ENCODE measurements around the gene RNF150.
A peak's percentile ranks its signal among the peaks of the same experiment; 100 is the strongest.

The RNF150 gene

DNA sequence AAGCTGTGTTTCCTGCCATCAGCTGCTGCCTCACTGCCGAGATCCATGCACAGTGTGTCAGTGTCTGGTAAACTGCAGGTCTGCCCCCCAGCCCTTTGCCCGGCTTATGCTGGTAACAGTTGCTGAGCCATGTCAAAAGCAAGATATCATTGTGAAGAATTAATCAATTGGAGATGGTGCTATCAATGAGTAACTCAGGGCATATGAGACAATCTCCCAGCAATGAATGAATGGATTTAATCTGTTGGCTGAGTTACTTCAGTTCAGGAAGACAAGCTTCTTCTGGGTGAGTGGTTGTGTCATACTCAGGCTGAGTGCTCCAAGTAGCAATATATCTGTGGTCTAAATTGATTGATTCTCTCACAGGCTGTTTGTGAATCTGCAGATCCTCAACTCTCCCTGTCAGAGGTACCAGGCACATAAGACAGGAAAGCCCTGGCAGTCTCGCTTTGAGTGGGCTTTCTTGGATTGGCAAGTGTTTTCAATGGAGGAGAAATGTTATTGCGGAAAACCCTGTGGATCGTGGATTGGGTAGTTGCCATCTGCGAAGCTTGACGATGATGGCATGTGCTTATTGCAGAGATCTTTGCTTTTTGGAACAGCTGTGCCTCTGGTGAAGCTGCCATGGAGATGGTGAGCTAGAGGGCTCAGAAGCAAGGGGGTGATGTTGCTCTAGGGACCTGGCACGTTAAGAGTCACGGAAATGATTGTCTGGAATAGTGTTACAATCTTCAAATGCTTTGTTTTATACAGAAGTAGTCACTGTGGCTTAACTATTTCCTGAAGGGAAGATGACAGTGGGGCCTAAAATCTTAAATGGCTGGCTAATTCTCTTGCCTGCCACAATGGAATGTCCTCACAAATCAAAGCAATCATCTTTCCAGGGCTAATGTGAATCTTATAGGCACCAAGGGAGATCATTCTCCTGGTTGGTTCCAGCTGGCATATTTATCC lies 229.5 kb downstream of the RNF150 start:
- no peak for DNase-seq (ENCODE audit: extremely low spot score)
- TF ChIP-seq, protein P1, sequence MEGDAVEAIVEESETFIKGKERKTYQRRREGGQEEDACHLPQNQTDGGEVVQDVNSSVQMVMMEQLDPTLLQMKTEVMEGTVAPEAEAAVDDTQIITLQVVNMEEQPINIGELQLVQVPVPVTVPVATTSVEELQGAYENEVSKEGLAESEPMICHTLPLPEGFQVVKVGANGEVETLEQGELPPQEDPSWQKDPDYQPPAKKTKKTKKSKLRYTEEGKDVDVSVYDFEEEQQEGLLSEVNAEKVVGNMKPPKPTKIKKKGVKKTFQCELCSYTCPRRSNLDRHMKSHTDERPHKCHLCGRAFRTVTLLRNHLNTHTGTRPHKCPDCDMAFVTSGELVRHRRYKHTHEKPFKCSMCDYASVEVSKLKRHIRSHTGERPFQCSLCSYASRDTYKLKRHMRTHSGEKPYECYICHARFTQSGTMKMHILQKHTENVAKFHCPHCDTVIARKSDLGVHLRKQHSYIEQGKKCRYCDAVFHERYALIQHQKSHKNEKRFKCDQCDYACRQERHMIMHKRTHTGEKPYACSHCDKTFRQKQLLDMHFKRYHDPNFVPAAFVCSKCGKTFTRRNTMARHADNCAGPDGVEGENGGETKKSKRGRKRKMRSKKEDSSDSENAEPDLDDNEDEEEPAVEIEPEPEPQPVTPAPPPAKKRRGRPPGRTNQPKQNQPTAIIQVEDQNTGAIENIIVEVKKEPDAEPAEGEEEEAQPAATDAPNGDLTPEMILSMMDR (IDR thresholded peaks at IDR 0.05; ENCODE audit: control extremely low read depth, extremely low read depth, low read depth, missing control alignments) = no peak
- ChIA-PET CTCF (interaction anchor here (1.2 to 1.4 kb wide), 2 partner anchors 20 to 53 kb away, joined by 3 to 5 read pairs; no protein-coding TSS in a partner anchor), POLR2A (no interaction called here)

GRCh38 chr4:140901736-140902336 lies 231.4 kb downstream of the RNF150 start:
- TF ChIP-seq, protein P1 (IDR thresholded peaks at IDR 0.05; ENCODE audit: control extremely low read depth, extremely low read depth, low read depth, missing control alignments) = no peak
- no peak for DNase-seq (ENCODE audit: extremely low spot score)
- ChIA-PET CTCF (interaction anchor here (1.3 to 1.6 kb wide), 3 partner anchors 18 to 31 kb away, joined by 3 to 5 read pairs (median 4); no protein-coding TSS in a partner anchor), POLR2A (no interaction called here)

DNA sequence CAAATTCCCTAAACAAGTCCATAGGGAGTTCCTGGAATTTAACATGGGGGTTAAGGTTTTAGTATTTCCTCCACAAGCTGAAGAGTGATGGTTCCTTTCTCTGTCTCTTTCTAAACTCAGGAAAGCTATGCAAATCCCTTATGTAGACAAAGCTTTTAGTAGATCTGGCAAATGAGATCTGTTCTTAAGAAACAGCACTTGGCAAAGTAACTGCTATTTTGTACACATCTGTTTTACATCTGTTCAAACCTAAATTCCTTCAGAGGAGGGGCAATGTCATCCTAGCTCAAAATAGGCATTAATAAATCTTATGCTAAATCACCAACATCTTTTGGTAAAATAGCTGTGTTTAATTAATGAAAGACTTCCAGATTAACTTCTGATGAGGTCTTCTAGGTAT lies 239.3 kb downstream of the RNF150 start:
- TF ChIP-seq, protein P1 (IDR thresholded peaks at IDR 0.05; ENCODE audit: control extremely low read depth, extremely low read depth, low read depth, missing control alignments) = no peak
- CTCF ChIA-PET = interaction anchor here (1.0 to 1.6 kb wide), 2 partner anchors 10 to 11 kb away, joined by 4 to 5 read pairs; no protein-coding TSS in a partner anchor

DNA sequence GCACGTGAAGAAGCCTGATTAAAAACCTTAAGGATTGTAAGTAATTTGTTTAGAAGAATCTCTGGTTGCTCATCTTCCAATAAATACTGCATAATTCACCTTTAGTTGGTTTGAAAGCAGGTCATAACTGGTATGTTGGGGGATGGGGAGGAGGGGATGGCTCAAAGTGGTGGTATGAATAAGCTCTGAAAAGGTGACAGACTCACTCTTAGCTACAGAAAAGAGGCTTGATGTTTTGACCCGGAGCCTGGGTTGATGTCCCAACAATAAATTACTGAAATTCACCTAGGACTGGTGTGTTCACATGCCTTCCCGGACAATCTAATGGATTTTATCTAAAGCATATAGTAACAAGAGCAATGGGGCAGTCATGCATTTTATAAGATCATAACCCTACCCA lies 245.2 kb downstream of the RNF150 start:
- TF ChIP-seq, protein P1 (IDR thresholded peaks at IDR 0.05; ENCODE audit: control extremely low read depth, extremely low read depth, low read depth, missing control alignments) = no peak
- POLR2A ChIA-PET = no interaction called here
- DNase-seq (ENCODE audit: extremely low spot score) = no peak
- CTCF ChIA-PET = interaction anchor here (1.0 to 1.4 kb wide), 4 partner anchors 10 to 1286 kb away, joined by 3 to 4 read pairs (median 3); no protein-coding TSS in a partner anchor

More for the DNA sequence above, 239.3 kb downstream of the RNF150 start:
- no peak for DNase-seq (ENCODE audit: extremely low spot score)
- POLR2A ChIA-PET = no interaction called here

DNA sequence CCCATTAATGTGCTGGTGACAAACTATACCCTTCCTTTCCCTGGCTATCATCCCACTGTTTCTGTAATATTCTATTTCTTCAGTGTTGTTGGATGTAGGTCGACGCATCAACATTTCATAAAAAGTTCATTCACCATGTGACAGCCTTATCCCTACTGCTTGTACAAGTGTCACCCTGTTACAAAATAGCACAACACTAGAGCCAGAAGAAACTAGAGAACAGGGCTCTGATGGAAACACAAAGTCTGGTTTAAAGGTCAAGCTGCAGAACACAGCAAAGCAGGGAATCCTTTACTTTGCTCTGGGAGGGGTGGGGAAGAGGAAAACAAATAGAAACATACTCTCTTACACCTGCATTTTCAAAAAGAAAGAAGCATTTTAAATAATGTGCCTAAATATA lies 245.8 kb downstream of the RNF150 start:
- CTCF ChIA-PET = interaction anchor here (1.0 to 2.2 kb wide), 6 partner anchors 10 to 1285 kb away, joined by 3 to 10 read pairs (median 4); no protein-coding TSS in a partner anchor
- POLR2A ChIA-PET = no interaction called here
- TF ChIP-seq, protein P1 (IDR thresholded peaks at IDR 0.05; ENCODE audit: control extremely low read depth, extremely low read depth, low read depth, missing control alignments) = no peak
- no peak for DNase-seq (ENCODE audit: extremely low spot score)

GRCh38 chr4:140884431-140885058 lies 248.7 kb downstream of the RNF150 start:
- TF ChIP-seq, protein P1 (IDR thresholded peaks at IDR 0.05; ENCODE audit: control extremely low read depth, extremely low read depth, low read depth, missing control alignments) = peak; percentile 64
- CTCF ChIA-PET = interaction anchor here (0.6 to 2.8 kb wide), 21 partner anchors 9 to 525 kb away, joined by 3 to 33 read pairs (median 5); no protein-coding TSS in a partner anchor
- peak; percentile 70 for DNase-seq (ENCODE audit: extremely low spot score)
- POLR2A ChIA-PET = no interaction called here

Measured in GM10248 (cell line).